ENCODE data around the gene ARHGAP28.

- no peak for TF ChIP-seq CTCF (IDR thresholded peaks at IDR 0.05)
- no peak for TF ChIP-seq POLR2A (IDR thresholded peaks at IDR 0.05)
These were observed 198.8 kb downstream of the ARHGAP28 start for GRCh38 chr18:6928359-6928758.
